Measurements from ENCODE around the gene TMEM91. TPM values are rescaled to one million over a fixed set of nuclear protein-coding genes. Genes with fewer than 3 reads are reported as not detected.
"Not testable (repeated sequence)": the region's sequence is repeated elsewhere in the genome, so short reads cannot be mapped to it uniquely, and the experiment has no call there.

Gene TMEM91
- total RNA-seq, 1 experiment from 2014 or later = 1.9 TPM

DNA sequence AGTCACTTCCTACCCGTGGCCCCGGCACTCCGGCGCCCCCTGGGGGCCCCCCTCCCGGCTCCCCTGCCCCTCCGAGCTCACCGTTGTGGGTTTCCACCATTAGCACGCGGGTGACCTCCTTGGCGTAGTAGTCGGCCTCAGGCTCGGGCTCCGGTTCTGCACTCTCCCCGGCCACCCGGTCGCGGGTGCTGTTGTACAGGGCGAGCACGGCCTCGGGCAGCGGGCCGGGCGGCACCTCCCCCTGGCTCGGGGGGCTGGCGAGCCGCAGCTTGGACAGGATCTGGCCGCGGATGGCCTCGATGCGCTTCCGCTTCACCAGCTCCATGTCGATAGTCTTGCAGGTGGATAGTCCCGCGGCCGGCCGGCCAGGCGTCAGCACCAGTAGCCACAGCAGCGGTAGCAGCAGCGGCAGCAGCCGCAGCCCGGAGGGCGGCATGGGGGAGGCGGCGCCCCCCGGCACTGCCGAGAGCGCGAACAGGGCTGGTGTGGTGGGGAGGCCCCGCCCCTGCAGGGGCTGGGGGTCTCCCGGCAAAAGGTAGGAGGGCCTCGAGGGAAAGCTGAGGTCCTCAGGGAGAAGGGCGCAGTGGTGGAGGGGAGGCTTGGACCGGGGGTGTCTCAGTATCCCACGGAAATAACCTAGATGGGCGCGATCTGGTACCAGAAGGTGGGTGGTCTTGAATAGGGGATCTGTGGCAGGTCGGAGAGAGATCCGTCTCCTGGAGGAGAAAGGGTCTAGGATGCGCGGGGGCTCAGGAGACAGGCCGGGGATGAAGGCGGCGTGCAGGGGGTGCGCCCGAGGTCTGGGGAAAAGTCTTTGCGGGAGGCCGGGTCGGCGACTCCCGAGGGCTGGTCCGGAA, 23.5 kb upstream of the TMEM91 start:
- peak; percentile 45 for DNase-seq (ENCODE audit: extremely low read depth, low read depth)

DNA sequence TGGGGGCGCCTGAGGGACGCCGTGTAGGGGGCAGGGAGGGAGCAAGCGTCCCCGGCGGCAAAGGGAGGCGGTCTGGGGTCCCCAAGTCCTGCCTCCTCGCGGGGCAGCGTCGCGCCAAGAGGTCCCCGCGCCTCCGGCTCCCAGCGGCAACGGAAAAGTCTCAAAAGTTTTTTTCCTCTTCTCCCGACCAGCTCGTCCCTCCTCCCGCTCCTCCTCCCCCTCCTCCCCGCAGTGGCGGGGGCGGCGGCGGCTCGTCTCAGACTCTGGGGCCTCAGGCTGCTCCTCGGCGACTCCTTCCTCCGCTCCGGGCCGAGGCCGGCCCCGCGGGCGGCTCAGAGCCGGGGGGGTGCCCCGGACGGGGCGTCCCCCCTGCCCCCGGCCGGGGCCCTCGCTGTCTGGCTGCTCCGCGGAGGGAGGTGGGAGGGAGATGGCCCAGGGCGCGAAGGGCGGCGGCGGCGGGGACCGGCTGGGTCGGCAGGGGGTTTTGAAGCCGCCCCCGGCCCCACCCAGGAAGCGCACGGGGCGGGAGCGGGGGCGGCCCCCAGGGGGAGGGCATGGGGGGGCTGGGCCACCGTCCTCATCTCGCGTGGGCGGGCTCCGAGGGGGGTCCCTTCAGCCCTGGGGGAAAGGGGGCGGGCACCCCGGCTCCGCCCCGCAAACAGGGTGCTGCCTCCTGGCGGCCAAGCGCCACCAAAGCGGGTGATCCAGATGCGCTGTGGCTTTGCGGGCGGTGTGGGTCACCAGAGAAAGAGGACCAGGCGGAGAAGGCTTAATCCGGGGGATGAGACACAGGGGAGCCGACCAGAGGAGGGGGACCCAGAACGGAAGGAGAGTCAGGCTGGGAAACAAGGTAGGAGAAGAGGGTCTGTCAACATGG, 22.6 kb upstream of the TMEM91 start, which contains the start of gene TGFB1:
Gene TGFB1 (minus strand): TSS at position 457 of the 877 bp plus-strand sequence. CDS start 878 bp downstream, outside the sequence.
- DNase-seq (ENCODE audit: extremely low read depth, low read depth) = peak; percentile 65

DNA sequence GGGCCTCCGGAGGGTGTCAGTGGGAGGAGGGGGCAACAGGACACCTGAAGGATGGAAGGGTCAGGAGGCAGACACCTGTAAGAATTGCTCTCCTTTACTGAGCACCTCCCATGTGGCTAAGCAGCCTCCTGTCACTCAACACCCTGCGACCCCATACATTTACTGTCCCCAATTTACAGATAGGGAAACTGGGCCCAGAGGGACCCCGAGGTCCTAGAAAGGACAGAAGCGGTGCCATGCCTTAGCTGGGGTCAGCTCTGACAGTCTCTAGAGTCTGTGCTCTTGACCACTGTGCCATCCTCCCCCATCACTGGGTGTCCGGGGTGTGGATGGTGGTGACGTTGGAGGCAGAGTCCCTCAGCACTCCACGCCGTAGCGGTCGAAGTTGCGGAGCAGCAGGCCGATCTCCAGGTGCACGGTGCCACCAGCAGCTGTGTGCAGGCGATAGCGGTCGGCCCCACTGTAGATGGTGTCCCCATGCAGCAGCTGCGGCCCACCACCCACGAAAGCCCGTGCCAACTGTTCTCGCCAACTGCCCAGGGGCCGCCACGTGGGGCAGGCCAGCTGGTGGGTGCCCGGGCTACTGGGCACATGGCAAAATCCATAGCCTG, 21.9 kb upstream of the TMEM91 start:
- no peak for DNase-seq (ENCODE audit: extremely low read depth, low read depth)

DNA sequence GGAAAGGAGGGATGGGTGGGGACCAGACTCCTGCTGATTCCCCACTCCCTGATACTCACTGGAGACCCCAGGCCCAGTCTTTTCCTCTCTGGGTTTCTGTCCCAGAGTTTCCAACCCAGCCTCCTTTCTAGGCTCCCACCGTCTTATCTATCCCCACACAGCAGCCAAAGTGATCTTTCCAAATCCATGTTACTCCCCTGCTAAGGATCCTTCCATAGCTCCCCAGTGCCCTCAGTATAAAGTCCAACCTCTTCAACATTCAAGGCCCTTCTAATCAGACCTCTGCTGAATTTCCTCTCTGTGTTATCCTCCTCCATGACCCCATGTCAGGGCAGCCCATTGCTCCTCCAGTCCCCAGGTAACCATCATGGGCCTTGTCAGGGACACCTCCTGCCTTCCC, 21.3 kb upstream of the TMEM91 start:
- DNase-seq (ENCODE audit: extremely low read depth, low read depth) = no peak

DNA sequence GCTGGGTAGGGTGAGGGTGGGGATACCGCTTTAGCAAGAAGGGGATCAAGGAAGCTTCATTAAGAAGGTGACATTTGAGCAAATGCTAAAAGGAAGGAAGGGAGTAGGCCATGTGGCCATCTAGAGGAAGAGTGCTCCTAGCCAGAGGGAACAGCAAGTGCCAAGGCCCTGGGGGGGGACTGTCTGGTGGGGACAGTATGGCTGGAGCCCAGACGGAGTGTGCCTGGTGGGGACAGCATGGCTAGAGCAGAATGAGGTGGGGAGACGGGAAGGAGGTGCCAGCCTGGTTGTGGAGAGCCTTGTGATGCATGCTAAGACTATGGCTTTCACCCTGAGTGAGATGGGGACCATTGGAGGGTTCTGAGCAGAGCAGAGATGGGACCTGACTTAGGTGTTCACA, 20.5 kb upstream of the TMEM91 start:
- no peak for DNase-seq (ENCODE audit: extremely low read depth, low read depth)

DNA sequence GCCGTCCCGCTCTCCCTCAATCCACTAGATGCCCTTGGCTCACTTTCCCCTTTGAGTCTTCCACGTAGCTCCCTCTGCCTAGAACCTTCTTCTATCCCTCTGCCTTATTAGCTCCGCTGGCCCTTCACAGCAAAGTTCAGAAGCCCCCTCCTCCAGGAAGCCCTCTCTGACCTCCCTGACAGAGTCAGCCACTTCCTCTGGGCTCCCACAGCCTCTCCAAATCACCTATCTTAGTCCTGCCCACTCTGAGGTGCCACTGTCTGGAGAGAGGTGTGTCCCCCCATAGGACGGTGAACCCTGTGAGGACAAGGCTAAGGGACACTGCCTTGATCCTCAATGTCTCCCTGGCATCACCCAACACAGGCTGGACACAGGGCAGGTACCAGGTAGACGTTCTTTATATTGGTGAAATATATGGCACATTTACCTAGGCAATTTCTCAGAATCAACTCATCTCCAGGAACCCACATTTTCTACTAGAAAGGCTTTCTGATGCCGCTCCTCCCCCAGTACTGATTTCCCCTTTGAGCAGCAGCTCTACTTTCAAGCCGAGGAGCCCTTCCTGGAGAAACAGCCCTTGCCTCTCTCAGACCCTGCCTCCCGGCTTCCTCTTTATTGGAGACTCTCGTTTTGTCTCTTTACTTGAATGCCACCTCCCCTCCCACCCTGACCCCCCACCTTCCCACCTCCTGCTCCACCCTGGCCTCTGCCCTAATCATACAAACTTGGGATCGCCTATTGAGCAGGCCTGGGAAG, 19.2 kb upstream of the TMEM91 start:
- no peak for DNase-seq (ENCODE audit: extremely low read depth, low read depth)

DNA sequence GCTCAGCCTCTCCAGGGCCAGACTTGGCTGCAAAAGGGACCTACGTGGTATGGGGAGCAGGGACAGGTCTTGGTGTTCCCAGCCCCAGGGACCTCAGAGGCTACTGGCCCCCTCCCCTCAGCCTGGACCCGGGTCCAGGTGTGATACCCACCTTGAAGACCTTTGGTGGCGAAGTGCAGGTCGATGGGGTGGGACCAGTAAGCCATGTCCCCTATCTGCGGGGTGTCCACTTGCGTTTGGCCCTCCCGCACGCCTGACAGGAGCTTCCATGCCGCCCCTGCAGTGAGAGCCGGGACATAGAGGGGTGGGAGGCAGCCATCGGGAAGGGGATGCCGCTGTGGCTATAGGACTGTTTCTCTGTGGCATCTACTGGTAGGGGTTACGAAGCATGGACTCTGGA, 18.6 kb upstream of the TMEM91 start:
- no peak for DNase-seq (ENCODE audit: extremely low read depth, low read depth)

DNA sequence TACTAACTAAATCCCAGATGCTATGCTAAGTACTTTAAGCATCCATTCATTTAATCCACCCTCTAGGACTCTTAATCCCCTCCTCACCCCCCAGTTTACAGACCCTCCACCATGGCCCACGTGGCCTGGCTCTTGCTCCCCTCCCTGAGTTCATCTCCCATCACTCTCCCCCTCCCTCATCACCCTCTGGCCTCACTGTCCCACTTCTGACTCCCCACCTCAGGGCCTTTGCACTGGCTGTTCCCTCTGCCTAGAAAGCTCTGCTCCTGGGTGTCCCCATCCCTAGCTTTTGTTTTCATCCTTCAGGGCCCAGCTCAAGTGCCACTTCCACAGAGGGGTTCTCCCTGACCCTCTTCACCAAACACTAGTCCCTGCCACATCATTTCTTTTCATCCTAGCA, 16.6 kb upstream of the TMEM91 start:
- no peak for DNase-seq (ENCODE audit: extremely low read depth, low read depth)

DNA sequence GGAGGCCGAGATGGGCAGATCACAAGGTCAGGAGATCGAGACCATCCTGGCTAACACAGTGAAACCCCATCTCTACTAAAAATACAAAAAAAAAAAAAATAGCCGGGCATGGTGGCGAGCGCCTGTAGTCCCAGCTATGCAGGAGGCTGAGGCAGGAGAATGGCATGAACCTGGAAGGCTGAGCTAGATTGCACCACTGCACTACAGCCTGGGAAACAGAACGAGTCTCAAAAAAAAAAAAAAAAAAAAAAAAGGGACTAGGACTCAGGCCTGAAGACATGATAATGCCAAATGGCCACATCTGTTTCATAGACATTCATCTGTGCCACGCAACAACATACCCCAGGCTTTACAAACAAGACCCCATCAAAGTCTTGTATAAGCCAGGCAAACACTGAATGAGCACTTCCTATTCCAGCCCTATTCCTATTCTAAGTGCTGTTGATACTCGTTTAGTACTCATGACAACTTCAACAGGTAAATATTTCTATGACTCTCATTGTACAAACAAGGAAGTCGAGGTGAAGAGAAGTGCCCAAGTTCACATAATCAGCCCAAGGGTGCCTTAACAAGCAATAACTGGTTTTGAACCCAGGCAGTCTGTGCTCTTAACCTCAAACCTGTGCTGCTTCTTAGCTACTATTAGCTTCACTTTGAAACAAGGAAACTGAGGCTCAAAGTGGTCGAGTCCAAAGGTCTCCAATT, 14.0 kb upstream of the TMEM91 start:
- no peak for DNase-seq (ENCODE audit: extremely low read depth, low read depth)

DNA sequence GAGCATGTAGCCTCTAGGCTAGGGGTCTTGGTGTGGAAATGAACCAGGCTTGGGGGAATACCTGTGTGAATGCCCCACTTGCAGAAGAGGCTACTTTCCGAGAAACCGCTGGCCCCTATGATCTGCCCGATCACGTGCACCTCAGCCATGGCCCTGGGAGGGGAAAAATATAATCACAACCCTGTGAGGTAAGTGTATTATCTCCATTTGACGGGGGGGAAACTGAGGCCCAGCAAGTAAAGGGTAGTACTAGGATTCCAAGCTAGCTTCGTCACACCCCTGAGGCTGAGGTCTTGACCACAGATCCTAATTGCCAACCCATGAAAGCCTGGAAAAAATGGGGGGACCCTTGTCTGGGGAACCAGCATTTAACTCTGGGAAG, 13.0 kb upstream of the TMEM91 start:
- no peak for DNase-seq (ENCODE audit: extremely low read depth, low read depth)

DNA sequence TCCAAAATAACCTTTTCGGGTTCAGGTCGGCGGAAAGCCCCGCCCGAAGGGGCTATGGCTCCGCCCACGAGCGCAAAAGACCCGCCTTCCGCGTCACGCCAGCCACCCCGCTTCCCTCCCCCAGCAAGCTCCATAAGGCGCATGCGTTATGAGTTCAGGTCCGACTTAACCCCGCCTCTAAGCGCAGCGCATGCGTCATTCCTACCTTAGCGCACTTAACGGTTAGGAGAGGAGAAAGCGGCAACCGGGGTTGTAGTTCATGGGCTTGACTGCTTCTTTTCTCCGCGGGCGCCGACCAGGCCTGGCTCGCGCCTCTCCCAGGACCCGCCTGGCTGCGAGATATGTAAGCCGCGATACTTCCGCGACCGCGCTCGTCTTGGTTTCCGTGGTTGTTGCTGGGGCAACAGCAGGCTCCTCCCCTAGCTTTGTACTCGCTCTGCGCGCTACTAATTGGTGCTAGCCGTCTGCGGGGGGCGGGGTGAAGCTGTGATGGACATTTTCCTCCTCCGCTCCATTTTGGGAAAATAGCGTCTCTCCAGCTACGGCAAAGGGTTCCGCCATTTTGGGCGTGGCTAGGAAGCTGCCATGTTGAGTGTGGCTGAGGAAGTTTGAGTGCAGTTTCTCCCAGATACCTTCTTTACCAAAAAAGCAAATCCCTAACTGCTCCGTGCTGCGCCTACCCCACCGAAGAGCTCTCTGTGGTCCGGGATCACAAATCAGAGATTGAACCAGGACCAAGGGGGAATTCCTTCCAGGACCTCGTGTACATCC, 12.4 kb upstream of the TMEM91 start, which contains the start of gene B9D2:
Gene B9D2 (minus strand): TSS at position 397 of the 771 bp plus-strand sequence. CDS start 630 bp downstream, outside the sequence.
- DNase-seq (ENCODE audit: extremely low read depth, low read depth) = peak; percentile 96

DNA sequence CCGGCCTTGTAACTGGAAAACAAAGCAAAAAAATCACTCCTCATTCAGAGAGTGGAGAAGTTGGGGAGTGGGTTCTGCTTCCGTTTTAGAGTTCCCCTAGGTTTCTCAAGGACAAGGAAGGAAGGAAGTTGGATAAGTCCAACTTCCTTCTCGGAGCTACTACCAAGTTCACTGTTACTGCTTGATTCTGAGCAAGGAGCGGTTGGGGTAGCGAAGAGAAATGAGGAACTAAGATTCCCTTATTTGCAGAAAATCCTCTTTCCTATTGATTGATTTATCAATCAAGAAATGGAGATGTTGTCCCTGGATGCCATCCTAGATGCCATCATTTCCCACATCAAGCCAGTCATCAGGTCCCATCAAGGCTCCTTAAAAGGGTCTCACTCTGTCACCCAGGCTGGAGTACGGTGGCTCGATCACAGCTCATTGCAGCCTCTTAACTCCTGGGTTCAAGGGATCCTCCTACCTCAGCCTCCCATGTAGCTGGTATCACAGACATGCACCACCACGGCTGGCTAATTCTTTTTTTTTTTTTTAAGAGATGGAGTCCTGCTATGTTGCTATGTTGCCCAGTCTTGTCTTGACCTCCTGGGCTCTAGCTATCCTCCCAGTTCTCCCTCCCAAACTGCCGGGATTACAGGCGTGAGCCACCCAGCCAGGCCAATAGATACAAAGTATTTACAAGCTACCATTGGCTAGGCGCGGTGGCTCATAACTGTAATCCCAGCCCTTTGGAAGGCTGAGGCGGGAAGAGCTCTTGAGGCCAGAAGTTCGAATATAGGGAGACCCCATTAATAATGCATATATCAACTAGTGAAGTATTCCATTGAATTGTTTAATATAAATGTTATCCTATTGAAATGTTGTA, 11.6 kb upstream of the TMEM91 start:
- DNase-seq (ENCODE audit: extremely low read depth, low read depth) = no peak

DNA sequence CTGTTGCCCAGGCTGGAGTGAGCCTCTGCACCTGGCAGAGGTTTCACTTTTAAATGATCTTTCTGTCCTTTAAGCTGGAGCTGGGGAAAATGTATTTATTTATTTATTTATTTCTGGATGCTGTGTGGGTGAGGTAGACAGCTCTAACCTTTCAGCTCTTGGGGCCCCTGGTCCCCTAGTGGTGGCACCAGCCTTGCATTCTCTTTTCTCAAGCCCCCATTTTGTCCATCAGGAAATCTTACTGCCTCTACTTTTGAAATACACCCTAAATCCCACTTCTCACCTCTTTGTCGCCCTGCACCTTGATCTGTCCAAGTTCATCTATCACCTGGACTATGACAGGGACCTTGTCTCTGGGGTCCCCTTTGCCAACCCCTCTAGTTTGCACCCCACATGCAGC, 10.2 kb upstream of the TMEM91 start:
- no peak for DNase-seq (ENCODE audit: extremely low read depth, low read depth)

DNA sequence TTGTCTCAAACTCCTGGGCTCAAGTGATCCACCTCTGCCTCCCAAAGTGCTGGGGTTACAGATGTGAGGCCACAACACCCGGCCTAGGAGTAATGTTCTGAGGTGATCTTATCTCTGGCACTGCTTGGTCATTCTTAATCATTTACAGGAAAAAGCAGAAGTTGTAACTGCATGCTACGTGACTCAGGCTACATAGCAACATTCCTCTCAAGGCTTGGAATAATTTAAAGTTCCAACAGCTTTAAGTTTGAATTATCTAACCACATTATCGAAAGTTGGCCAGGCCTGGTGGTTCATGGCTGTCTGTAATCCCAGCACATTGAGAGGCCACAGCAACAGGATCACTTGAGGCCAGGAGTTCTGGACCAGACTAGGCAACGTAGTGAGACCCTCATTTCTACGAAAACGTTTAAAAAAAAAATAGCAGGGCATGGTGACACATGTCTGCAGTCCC, 8.5 kb upstream of the TMEM91 start:
- no peak for DNase-seq (ENCODE audit: extremely low read depth, low read depth)

DNA sequence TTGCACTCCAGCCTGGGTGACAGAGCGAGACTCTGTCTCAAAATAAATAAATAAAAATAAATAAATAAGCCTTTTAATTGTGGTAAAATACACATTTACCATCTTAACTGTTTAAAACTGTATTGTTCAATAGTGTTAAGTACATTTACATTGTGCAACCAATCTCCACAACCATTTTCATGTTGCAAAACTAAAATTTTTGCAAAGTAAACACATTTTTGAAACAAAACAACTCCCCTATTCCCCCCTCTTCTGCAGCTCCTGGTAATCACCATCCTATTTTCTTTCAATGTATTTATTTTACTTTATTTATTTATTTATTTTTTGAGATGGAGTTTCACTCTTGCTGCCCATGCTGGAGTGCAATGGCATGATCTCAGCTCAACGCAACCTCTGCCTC, 6.6 kb upstream of the TMEM91 start:
- no peak for DNase-seq (ENCODE audit: extremely low read depth, low read depth)

DNA sequence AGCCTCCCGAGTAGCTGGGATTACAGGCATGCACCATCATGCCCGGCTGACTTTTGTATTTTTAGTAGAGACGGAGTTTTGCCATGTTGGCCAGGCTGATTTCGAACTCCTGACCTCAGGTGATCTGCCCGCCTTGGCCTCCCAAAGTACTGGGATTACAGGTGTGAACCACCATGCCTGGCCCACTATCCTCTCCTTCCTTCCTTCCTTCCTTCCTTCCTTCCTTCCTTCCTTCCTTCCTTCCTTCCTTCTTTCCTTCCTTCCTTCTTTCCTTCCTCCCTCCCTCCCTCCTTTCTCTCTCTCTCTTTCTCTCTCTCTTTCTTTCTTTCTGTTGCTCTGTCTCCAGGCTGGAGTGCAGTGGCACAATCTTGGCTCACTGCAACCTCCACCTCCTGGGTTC, 5.2 kb upstream of the TMEM91 start:
- not testable (repeated sequence) for DNase-seq (ENCODE audit: extremely low read depth, low read depth)

DNA sequence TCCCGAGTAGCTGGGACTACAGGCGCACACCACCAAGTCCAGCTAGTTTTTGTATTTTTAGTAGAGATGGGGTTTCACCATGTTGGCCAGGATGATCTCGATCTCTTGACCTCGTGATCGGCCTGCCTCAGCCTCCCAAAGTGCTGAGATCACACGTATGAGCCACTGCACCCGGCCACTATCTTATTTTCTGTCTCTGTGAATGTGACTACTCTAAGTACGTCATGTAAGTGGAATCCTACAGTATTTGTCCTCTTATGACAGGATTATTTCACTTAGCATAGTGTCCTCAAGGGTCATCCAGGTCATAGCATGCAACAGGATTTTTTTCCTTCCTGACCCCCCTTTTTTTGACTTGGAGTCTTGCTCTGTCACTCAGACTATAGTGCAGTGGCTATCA, 4.8 kb upstream of the TMEM91 start:
- DNase-seq (ENCODE audit: extremely low read depth, low read depth) = no peak

DNA sequence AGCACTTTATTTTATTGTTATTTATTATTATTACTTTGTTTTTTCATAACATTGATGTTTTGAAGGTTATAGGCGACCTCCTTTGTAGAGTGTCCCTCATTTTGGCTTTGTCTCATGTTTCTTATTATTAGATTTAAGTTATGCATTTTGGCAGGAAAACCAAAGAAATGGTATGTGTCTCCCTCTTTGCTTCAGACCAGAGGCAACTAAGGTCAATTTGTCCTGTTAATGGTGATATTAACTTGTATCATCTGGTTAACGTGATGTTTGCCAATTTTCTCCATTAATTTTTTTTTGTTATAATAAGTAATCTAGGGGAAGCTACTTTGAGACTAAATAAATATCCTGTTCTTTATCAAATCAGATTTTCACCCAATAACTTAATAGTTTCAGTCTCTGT, 3.8 kb upstream of the TMEM91 start:
- no peak for DNase-seq (ENCODE audit: extremely low read depth, low read depth)
